ENCODE data around the gene B4GALT6.

- TF ChIP-seq CTCF (IDR thresholded peaks at IDR 0.05; ENCODE audit: poor library complexity, severe bottlenecking), result no peak
- no peak for TF ChIP-seq EP300 (conservative IDR thresholded peaks at IDR 0.05; ENCODE audit: poor library complexity, severe bottlenecking)
- TF ChIP-seq EZH2 (IDR thresholded peaks at IDR 0.05; ENCODE audit: borderline replicate concordance, insufficient read depth, low read length, poor library complexity, severe bottlenecking), result no peak
- TF ChIP-seq POLR2AphosphoS5 (IDR thresholded peaks at IDR 0.05), result no peak
- no peak for TF ChIP-seq RAD21 (conservative IDR thresholded peaks at IDR 0.05)
- no peak for TF ChIP-seq REST (IDR thresholded peaks at IDR 0.05; ENCODE audit: borderline replicate concordance)
- TF ChIP-seq MXI1 (conservative IDR thresholded peaks at IDR 0.05; ENCODE audit: poor library complexity, severe bottlenecking), result no peak
Measured at GRCh38 chr18:31591113-31591512, 93.3 kb downstream of the B4GALT6 start.
